GM12878 (cell line): ENCODE results near the gene ITGB5. TPM values are rescaled to one million over a fixed set of nuclear protein-coding genes. Genes with fewer than 3 reads are reported as not detected.

Source experiments
- ATAC-seq: fragments of 200-7000 bp; cut with Tn5 transposase; 3 replicates; pipeline ENCODE4 v1.9.1; 2020; ENCODE audit warnings: mild to moderate bottlenecking, moderate library complexity
- BruUV-seq: library from RNA; stranded (reverse); fragments of 400-500 nt; replicated peaks from 2 replicates; lab custom pipeline; 2021; lab: Mats Ljungman, UMichigan
- CTCF ChIA-PET: fragments of 300-600 bp; sonication (Branson Sonifier 250); formaldehyde crosslinking; extraction: SDS; loops from one replicate; lab custom pipeline; 2021; ENCODE audit warnings: inconsistent platforms; lab: Yijun Ruan, JAX
- POLR2A ChIA-PET: fragments of 350-600 bp; formaldehyde crosslinking; extraction: SDS; loops from one replicate; lab custom pipeline; 2021; ENCODE audit warnings: inconsistent platforms; lab: Charles Lee
- RAD21 ChIA-PET: fragments of 300-600 bp; sonication (Branson Sonifier 250); formaldehyde crosslinking; loops from one replicate; lab custom pipeline; 2023; ENCODE audit warnings: antibody characterized with exemption; ENCODE audit not compliant: unreplicated experiment; lab: Charles Lee
- SMC1A ChIA-PET: fragments of 300-600 bp; sonication (Branson Sonifier 250); formaldehyde crosslinking; loops from one replicate; lab custom pipeline; 2023; ENCODE audit not compliant: unreplicated experiment, uncharacterized antibody; lab: Charles Lee
- DNase-seq: peaks from one replicate; pipeline ENCODE4 v3.0.0-alpha.2; 2011; ENCODE audit warnings: low read depth, low spot score
- FAIRE-seq: peaks from 3 replicates; lab custom pipeline; 2011; peaks lifted over from hg19 to GRCh38; lab: Jason Lieb, UNC
- H2AFZ ChIP-seq: 2 replicates; pipeline ENCODE4 v1.6.0; 2011; ENCODE audit warnings: low read depth, low read length, control low read depth; ENCODE audit not compliant: control insufficient read depth
- H3K27ac ChIP-seq: 2 replicates; pipeline ENCODE4 v1.5.1; 2011; ENCODE audit warnings: control low read depth; ENCODE audit not compliant: control insufficient read depth, insufficient read depth
- H3K27me3 ChIP-seq, 2 experiments: replicated peaks in 1 of 2; 2 replicates each; pipeline versions ENCODE4 v1.6.0 to v1.6.1; 2011; ENCODE audit warnings: low read length in 1 of 2; ENCODE audit not compliant: control insufficient read depth in 2 of 2, insufficient read depth in 2 of 2
- H3K36me3 ChIP-seq, 2 experiments: 2 replicates each; pipeline ENCODE4 v1.5.1; 2011; ENCODE audit warnings: low read length in 1 of 2; ENCODE audit not compliant: control insufficient read depth in 2 of 2, insufficient read depth in 2 of 2
- H3K4me1 ChIP-seq: 2 replicates; pipeline ENCODE4 v1.6.1; 2011; ENCODE audit warnings: mild to moderate bottlenecking, low read length, moderate library complexity, mixed read lengths; ENCODE audit not compliant: control insufficient read depth, insufficient read depth
- H3K4me2 ChIP-seq: 2 replicates; pipeline ENCODE4 v1.6.0; 2011; ENCODE audit warnings: control low read depth; ENCODE audit not compliant: control insufficient read depth, insufficient read depth
- H3K4me3 ChIP-seq: fragments of 200-600 bp; sonication (generic); 2 replicates; pipeline ENCODE4 v1.5.1; 2016
- H3K79me2 ChIP-seq: 2 replicates; pipeline ENCODE4 v1.6.0; 2011; ENCODE audit warnings: low read length; ENCODE audit not compliant: control insufficient read depth, insufficient read depth
- H3K9ac ChIP-seq: 2 replicates; pipeline ENCODE4 v1.8.0; 2011; ENCODE audit warnings: low read length, control low read depth, mixed read lengths; ENCODE audit not compliant: control insufficient read depth, insufficient read depth
- H3K9me3 ChIP-seq: replicated peaks from 3 replicates; pipeline ENCODE4 v1.5.1; 2011; ENCODE audit warnings: mild to moderate bottlenecking, low read length; ENCODE audit not compliant: control insufficient read depth, insufficient read depth
- H4K20me1 ChIP-seq: 2 replicates; pipeline ENCODE4 v1.6.0; 2011; ENCODE audit not compliant: control insufficient read depth, insufficient read depth
- ASH2L ChIP-seq: fragments of 300-600, 200-600 bp; sonication (generic); IDR thresholded peaks from 2 replicates; pipeline ENCODE4 v1.6.1; 2017; ENCODE audit warnings: low read depth, mild to moderate bottlenecking, borderline replicate concordance
- BACH1 ChIP-seq: fragments of 450-650 bp; IDR thresholded peaks from 2 replicates; pipeline ENCODE4 v1.6.1; 2017; ENCODE audit warnings: mild to moderate bottlenecking, borderline replicate concordance
- CBFB ChIP-seq: IDR thresholded peaks from 2 replicates; pipeline ENCODE4 v1.6.1; 2016; ENCODE audit warnings: antibody characterized with exemption, low read depth
- CHD2 ChIP-seq: IDR thresholded peaks from 2 replicates; pipeline ENCODE4 v1.6.1; 2011; ENCODE audit warnings: low read depth, low read length, improper control_type of control experiment, borderline replicate concordance
- CTCF ChIP-seq, 3 experiments: IDR thresholded peaks in 2 of 3; conservative IDR thresholded peaks in 1 of 3; 2 replicates each; pipeline ENCODE4 v1.5.1; 2011; ENCODE audit warnings: low read depth in 3 of 3, low read length in 3 of 3, mild to moderate bottlenecking in 3 of 3, control low read depth in 2 of 3, moderate library complexity in 2 of 3, inconsistent platforms in 1 of 3, mixed read lengths in 1 of 3; ENCODE audit not compliant: control insufficient read depth in 2 of 3, insufficient read depth in 1 of 3; ENCODE audit errors: extremely low read depth in 1 of 3
- E2F4 ChIP-seq: IDR thresholded peaks from 2 replicates; pipeline ENCODE4 v1.6.1; 2012; ENCODE audit warnings: low read depth, low read length, improper control_type of control experiment
- EP300 ChIP-seq, 2 experiments: fragments of 150-350 bp in 1 of 2; IDR thresholded peaks; 2 replicates each; pipeline ENCODE4 v1.6.1; 2011 to 2012; ENCODE audit warnings: low read depth in 2 of 2, low read length in 2 of 2, borderline replicate concordance in 1 of 2, improper control_type of control experiment in 1 of 2, inconsistent platforms in 1 of 2; ENCODE audit not compliant: control insufficient read depth in 1 of 2
- FOS ChIP-seq: IDR thresholded peaks from 3 replicates; pipeline ENCODE4 v1.6.1; 2011; ENCODE audit warnings: borderline replicate concordance; ENCODE audit not compliant: insufficient read length; ENCODE audit errors: extremely low read depth
- KLF5 ChIP-seq: fragments of 450-650 bp; IDR thresholded peaks from 2 replicates; pipeline ENCODE4 v1.6.1; 2014; ENCODE audit warnings: mild to moderate bottlenecking; ENCODE audit not compliant: partially characterized antibody
- MTA2 ChIP-seq: fragments of 450-650 bp; IDR thresholded peaks from 2 replicates; pipeline ENCODE4 v1.6.1; 2016; ENCODE audit warnings: low read depth, mild to moderate bottlenecking, moderate library complexity
- MYC ChIP-seq: IDR thresholded peaks from 2 replicates; pipeline ENCODE4 v1.6.1; 2011; ENCODE audit warnings: mild to moderate bottlenecking, low read length, moderate library complexity, inconsistent platforms; ENCODE audit not compliant: insufficient read depth, insufficient replicate concordance, insufficient read length, severe bottlenecking
- SIN3A ChIP-seq: IDR thresholded peaks from 2 replicates; pipeline ENCODE4 v1.6.1; 2012; ENCODE audit warnings: low read depth, low read length, improper control_type of control experiment
- SMC3 ChIP-seq: IDR thresholded peaks from 2 replicates; pipeline ENCODE4 v1.6.1; 2011; ENCODE audit warnings: low read length, improper control_type of control experiment, borderline replicate concordance
- STAT3 ChIP-seq: IDR thresholded peaks from 2 replicates; pipeline ENCODE4 v1.6.1; 2011; ENCODE audit warnings: low read depth, low read length, improper control_type of control experiment
- TARDBP ChIP-seq: IDR thresholded peaks from 2 replicates; pipeline ENCODE4 v1.6.1; 2016; ENCODE audit warnings: borderline replicate concordance
- TBL1XR1 ChIP-seq: IDR thresholded peaks from 2 replicates; pipeline ENCODE4 v1.6.1; 2012; ENCODE audit warnings: low read depth, low read length, improper control_type of control experiment
- TCF3 ChIP-seq: IDR thresholded peaks from 2 replicates; pipeline ENCODE4 v1.6.1; 2012; ENCODE audit warnings: low read depth, mild to moderate bottlenecking, low read length, borderline replicate concordance; ENCODE audit not compliant: insufficient read depth
- ZBTB11 ChIP-seq: fragments of 450-650 bp; formaldehyde crosslinking; IDR thresholded peaks from 2 replicates; pipeline ENCODE4 v1.5.0; 2022; ENCODE audit warnings: mild to moderate bottlenecking, missing genetic modification characterization
- ZNF217 ChIP-seq: fragments of 450-650 bp; IDR thresholded peaks from 2 replicates; pipeline ENCODE4 v1.6.1; 2017; ENCODE audit warnings: antibody characterized with exemption, mild to moderate bottlenecking
- WGBS: methylation state at CpG from one replicate; pipeline ENCODE4 v1.1.6; 2016; ENCODE audit warnings: low lambda C conversion rate; ENCODE audit not compliant: insufficient replicate concordance, insufficient coverage; ENCODE audit errors: missing lambda C conversion rate; 5-methylcytosine and 5-hydroxymethylcytosine counted together
- in situ Hi-C: fragments of 300-500 bp; cut with MboI; formaldehyde crosslinking; loops from 9 replicates; pipeline ENCODE4 v1.14.3; 2018; ENCODE audit warnings: mixed read lengths
- intact Hi-C: fragments of 100-400 bp; cut with micrococcal nuclease; formaldehyde crosslinking; loops from one replicate; pipeline ENCODE4 v1.14.2; 2022; ENCODE audit not compliant: unreplicated experiment
- polyA plus RNA-seq, 11 experiments: library from polyadenylated mRNA; depleted of rRNA in 4 of 11; unstranded in 6 of 11; stranded (reverse) in 5 of 11; fragments of >200 nt; fragmentation: Nextera tagmentation in 4 of 11; fragmentation: Illumina TruSeq in 1 of 11; extraction: Ambion mirVana in 4 of 11; extraction: Trizol in 1 of 11; gene quantifications; 1 replicate in 1 of 11; 2 replicates in 10 of 11; pipeline versions ENCODE4 v1.2.1 to v1.2.3, GENCODE V29; 2011 to 2016; ENCODE audit warnings: inconsistent platforms in 2 of 11, missing spikeins in 2 of 11, low read depth in 1 of 11
- total RNA-seq, 4 experiments: library from RNA; depleted of rRNA in 3 of 4; stranded (reverse); fragments of >200 nt in 3 of 4; fragmentation: Illumina TruSeq in 1 of 4; extraction: Trizol in 1 of 4; gene quantifications; 2 replicates each; pipeline versions ENCODE4 v1.2.1 to v1.2.3, GENCODE V29; 2013 to 2021

ITGB5 gene
- total and polyA plus RNA-seq, 10 of the 15 experiments (the other 5 are each of a cell fraction or from before 2014, with no cell fraction given) = 0.05 to 10.0 (median 0.83) TPM; not detected in 2

GRCh38 chr3:124907957-124908356, 20.8 kb upstream of the ITGB5 start:
- BruUV-seq = no TSS peak
- H3K27me3 ChIP-seq = no peaks in the 10 kb centered on the region; a peak in 1 of 4 replicates
- H3K9me3 ChIP-seq = no peaks in the 10 kb centered on the region
- H4K20me1 ChIP-seq = no peaks in the 10 kb centered on the region
- 42% methylated on average over 9 of the region's 9 CpGs for WGBS
- no peaks in the 10 kb centered on the region for H3K36me3 ChIP-seq
- no peak overlapping the region for H3K9ac ChIP-seq
- FAIRE-seq = no peak
- no peak overlapping the region for H2AFZ ChIP-seq
- intact Hi-C loops = no loop called here
- no peak for DNase-seq
- H3K27ac ChIP-seq = no peak overlapping the region
- no peaks in the 10 kb centered on the region for H3K79me2 ChIP-seq
- ChIA-PET CTCF (interaction anchor here (0.9 to 9.1 kb wide), 3 partner anchors 121 to 143 kb away, joined by 3 to 551 read pairs (median 4); no protein-coding TSS in a partner anchor), SMC1A (interaction anchor here (0.6 to 7.3 kb wide), 2 partner anchors 138 to 145 kb away, joined by 3 to 242 read pairs; no protein-coding TSS in a partner anchor), POLR2A (no interaction called here), RAD21 (interaction anchor here (2.7 kb wide), 1 partner anchor 147 kb away, joined by 16 read pairs; no protein-coding TSS in a partner anchor)
- no peak for ATAC-seq
- H3K4me2 ChIP-seq = no peak overlapping the region
- in situ Hi-C loops = no loop called here
- no peak overlapping the region for H3K4me3 ChIP-seq
- no peaks in the 10 kb centered on the region for H3K4me1 ChIP-seq
- TF ChIP-seq EP300 (IDR thresholded peaks at IDR 0.05; ENCODE audit: borderline replicate concordance in 1 of 2, control insufficient read depth in 1 of 2, low read depth in 2 of 2, low read length in 2 of 2) = no peak
- TF ChIP-seq SIN3A = no peak
- TF ChIP-seq STAT3 = no peak
- TF ChIP-seq CBFB = no peak
- no peak for TF ChIP-seq ZNF217
- TF ChIP-seq KLF5 = no peak
- TF ChIP-seq TBL1XR1 = no peak
- TF ChIP-seq FOS = no peak
- TF ChIP-seq SMC3 = no peak
- TF ChIP-seq ZBTB11 (CRISPR knock-in tag) = no peak
- TF ChIP-seq CTCF (IDR thresholded peaks at IDR 0.05 in 2 of 3, conservative IDR thresholded peaks at IDR 0.05 in 1 of 3; ENCODE audit: control insufficient read depth in 2 of 3, extremely low read depth in 1 of 3, insufficient read depth in 1 of 3, low read depth in 3 of 3, low read length in 3 of 3) = no peak
- no peak for TF ChIP-seq CHD2
- no peak for TF ChIP-seq MYC
- TF ChIP-seq BACH1 = no peak
- no peak for TF ChIP-seq TARDBP
- no peak for TF ChIP-seq TCF3
- no peak for TF ChIP-seq ASH2L
- no peak for TF ChIP-seq E2F4
- no peak for TF ChIP-seq MTA2
